Activated naive CD4-positive, alpha-beta T cell treated with anti-CD3 and anti-CD28 coated beads, Interleukin-2, amount 50 U/mL, for 72 hours (primary cell): ENCODE data around the gene CUL1. TPM values are rescaled to one million over a fixed set of nuclear protein-coding genes. Genes with fewer than 3 reads are reported as not detected.

ENCODE experiments used
- ATAC-seq, 2 donors: fragments of 150-1000 bp; cut with Tn5 transposase; 2 replicates each; pipeline ENCODE4 v1.10.0; 2021; ENCODE audit warnings: mild to moderate bottlenecking in 2 of 2, moderate library complexity in 2 of 2
- DNase-seq, 2 donors: peaks; one replicate each; pipeline ENCODE4 v3.0.0; 2021 to 2022; ENCODE audit warnings: low spot score in 2 of 2
- H3K27ac Mint-ChIP-seq, 2 donors: one replicate each; pipeline ENCODE4 v1.8.0; 2022; ENCODE audit warnings: mild to moderate bottlenecking in 2 of 2, mixed read lengths in 2 of 2
- H3K36me3 Mint-ChIP-seq, 2 donors: one replicate each; pipeline ENCODE4 v1.8.0; 2022; ENCODE audit warnings: mixed read lengths in 2 of 2
- H3K9me3 Mint-ChIP-seq, 2 donors: one replicate each; pipeline ENCODE4 v1.8.0; 2022; ENCODE audit warnings: mixed read lengths in 2 of 2
- total RNA-seq, 2 donors: library from RNA; stranded (reverse); gene quantifications; one replicate each; pipeline ENCODE4 v1.2.3, GENCODE V29; 2022

Gene CUL1
- total RNA-seq, 2 donors from 2014 or later: 52.1 to 80.0 TPM

DNA sequence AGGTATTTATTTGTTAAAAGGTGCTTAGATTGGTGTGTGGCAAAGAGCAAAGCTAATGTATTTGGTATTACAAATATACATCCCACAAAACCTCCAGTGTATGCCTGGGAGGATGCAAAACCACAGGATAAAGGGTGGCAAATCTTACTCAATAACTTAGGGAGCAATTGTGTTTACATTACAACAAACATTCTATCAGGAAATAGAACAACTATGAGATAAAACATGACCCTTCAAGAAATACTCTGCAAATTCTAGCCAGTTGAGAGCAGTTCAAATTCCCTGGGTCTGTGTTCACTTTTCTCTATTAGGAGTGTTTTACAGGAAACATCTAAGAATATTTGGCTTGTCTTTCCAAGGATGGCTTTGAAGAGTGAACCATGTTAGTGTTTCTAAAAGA is 64.9 kb downstream of the CUL1 start:
- no peaks in the 10 kb centered on the region for H3K9me3 Mint-ChIP-seq
- peak overlapping the region in 1 of 2 donors; percentile 22 for H3K27ac Mint-ChIP-seq
- no peak for DNase-seq
- no peak for ATAC-seq
- no peaks in the 10 kb centered on the region for H3K36me3 Mint-ChIP-seq

DNA sequence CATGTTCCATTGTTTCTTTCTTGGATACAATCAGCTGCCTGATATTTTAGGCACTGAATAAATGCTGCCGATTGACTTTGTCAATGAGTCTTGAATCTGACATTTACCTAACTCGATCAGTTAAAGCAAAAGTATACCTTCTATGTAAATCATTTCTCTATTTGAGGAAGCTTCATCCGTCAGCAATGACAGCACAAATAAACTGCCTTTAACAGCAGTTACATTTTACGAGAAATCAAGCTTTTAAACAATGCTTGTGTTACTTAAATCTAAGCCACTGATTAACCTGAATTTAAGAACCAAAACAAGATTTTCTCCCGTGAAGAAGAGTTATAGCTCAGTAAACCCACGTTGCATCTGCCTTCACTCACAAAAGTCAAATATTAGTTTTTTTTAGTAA is 71.3 kb downstream of the CUL1 start:
- no peaks in the 10 kb centered on the region for H3K9me3 Mint-ChIP-seq
- no peak for ATAC-seq
- no peak for DNase-seq
- H3K27ac Mint-ChIP-seq: no peak overlapping the region
- H3K36me3 Mint-ChIP-seq: peaks cover 6 to 17% of the 10 kb centered on the region in 2 donors

DNA sequence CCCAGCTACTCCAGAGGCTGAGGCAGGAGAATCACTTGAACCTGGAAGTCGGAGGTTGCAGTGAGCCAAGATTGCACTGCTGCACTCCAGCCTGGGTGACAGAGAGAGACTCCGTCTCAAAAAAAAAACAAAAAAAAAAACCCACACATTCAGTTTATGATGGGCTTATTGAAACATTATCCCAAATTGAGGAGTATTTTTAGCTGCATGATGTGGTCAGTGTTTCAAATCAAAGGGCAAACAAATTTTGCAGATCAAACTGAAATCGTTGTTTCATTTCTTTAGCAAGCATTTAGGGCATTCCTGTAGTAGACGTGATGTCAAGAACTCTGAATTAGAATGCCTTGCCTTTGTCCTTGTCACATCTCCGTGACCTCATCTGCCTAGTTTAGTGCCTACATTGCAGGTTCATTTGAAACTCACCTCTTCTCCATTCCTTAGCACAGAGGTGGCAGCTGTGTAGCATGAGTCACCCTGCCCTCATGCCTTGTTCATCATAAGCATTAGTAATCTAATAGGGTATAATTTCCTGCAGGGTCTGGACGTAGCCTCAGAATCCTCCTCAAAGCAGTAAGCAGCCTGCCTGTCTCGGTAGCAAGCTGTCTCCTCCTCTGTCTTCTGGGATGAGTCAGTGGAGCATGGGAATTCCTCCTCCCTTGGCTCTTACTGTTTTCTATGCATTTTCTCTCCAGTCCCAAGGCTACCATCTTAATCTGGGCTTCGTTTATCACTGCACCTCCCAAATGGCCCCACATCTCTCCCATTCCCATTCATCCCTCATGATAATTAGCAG is 73.8 kb downstream of the CUL1 start:
- ATAC-seq (peak; percentile 83 to 88), DNase-seq (peak in 1 of 2 donors; percentile 27)
- Mint-ChIP-seq H3K27ac (peak overlapping the region; percentile 65 to 81), H3K9me3 (no peaks in the 10 kb centered on the region), H3K36me3 (peaks cover 15 to 19% of the 10 kb centered on the region in 2 donors)

DNA sequence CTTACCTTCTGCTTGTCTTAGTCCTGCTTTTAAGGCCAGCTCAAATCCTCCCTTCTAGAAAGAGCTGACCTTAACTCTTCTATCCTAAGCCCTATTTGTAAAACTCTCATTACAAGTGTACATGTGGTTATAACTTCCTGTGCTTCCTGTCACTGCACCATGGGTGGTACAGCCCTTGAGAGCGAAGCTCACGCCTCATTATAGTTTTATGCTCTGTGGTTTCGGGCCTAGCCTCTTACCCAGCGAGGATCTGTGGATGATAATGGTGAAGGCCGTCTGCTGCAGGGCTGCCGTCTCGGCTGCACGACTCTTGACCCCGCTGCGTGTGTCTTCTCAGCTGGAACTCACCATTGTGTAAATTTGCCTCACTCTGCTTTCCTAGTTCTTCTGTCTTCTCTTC is 74.6 kb downstream of the CUL1 start:
- DNase-seq (peak in 1 of 2 donors; percentile 17), ATAC-seq (peak; percentile 71 to 81)
- Mint-ChIP-seq H3K27ac (peak overlapping the region; percentile 65 to 81), H3K36me3 (peaks cover 15 to 19% of the 10 kb centered on the region in 2 donors), H3K9me3 (no peaks in the 10 kb centered on the region)

DNA sequence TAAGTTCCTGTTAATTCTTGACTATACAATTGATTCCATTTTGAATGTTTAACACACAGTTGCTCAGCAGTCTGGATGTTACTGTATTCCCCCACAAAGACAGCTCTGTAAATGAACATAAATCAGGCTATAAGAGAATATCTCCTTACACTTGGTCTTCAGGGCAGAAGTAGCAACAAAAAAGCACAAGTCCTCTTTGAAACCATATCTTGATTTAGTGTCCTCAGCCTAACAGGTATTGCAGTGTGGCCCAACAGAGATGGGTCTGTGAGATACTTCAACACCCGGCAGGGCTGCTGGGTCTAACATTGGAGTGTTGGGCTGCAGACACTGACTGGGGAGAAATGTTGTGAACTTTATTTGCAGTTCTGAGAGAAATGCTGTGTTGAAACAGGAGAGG is 75.8 kb downstream of the CUL1 start:
- peaks cover 15 to 19% of the 10 kb centered on the region in 2 donors for H3K36me3 Mint-ChIP-seq

DNA sequence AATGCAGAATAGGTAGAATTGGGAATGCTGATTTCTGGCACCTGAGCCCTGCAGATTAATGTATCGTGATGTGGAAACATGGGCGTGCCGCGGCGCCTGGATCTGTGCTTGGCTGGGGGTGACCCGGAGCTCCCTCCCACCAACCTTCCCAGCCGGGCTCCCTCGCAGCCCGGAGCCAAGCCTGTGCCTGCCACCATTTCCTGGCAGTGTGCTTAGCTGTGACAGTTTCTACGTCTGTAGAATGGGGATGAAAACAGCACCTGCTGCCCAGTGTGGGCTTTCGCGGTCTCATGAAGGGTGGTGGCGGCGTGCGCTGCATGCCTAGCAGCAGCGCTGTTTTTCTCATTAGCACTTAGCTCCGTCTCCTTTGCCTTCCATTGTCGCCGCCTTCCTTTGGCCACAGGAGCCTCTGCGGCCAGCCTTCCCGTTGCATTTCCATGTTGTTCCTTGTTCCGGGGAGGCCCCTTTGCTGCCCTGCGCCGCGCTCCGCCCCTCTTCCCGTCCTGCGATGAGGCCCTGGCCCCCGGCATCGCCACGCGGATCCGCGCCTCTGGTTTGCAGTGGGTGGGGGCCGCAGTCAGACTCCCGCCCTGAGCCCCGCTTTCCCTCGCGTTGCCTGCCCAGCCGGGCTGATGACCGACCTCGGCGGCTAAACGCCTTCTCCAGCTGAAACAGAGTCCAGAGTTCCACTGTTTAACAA is 84.2 kb downstream of the CUL1 start:
- peaks cover 5 to 12% of the 10 kb centered on the region in 2 donors for H3K36me3 Mint-ChIP-seq

More for the DNA sequence above, 75.8 kb downstream of the CUL1 start:
- ATAC-seq: no peak
- no peak for DNase-seq
- Mint-ChIP-seq H3K9me3 (no peaks in the 10 kb centered on the region), H3K27ac (no peak overlapping the region)

DNA sequence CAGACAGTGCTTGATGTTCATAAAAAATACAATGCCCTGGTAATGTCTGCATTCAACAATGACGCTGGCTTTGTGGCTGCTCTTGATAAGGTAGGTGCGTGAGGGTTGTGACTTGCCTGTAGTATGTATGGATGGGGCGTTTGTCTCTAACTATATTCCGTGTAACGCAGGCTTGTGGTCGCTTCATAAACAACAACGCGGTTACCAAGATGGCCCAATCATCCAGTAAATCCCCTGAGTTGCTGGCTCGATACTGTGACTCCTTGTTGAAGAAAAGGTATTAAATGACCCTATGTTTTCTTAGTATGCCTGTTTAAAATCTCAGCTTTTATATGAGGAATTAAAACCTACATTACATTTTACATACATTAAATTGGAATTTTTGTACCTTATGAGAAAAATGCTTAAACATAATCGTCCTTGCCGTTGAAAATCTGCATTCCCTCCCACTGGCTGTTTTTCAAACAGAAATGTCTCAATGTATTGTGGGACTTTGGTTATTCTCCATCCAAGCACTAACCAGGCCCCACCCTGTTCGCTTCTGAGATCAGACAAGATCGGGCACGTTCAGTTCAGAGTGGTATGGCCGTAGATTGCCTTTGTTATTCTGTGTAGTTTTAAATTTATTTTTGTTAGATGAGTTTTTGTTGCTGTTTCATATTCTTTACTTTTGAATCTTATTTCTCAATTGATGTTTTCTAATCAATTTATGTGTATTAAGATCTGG is 85.3 kb downstream of the CUL1 start:
- no peak for DNase-seq
- peaks cover 5 to 19% of the 10 kb centered on the region in 2 donors for H3K36me3 Mint-ChIP-seq
- no peak for ATAC-seq
- no peak overlapping the region for H3K27ac Mint-ChIP-seq
- H3K9me3 Mint-ChIP-seq: no peaks in the 10 kb centered on the region

More for the DNA sequence above, 84.2 kb downstream of the CUL1 start:
- no peak overlapping the region for H3K27ac Mint-ChIP-seq
- DNase-seq: no peak
- H3K9me3 Mint-ChIP-seq: no peaks in the 10 kb centered on the region
- no peak for ATAC-seq

DNA sequence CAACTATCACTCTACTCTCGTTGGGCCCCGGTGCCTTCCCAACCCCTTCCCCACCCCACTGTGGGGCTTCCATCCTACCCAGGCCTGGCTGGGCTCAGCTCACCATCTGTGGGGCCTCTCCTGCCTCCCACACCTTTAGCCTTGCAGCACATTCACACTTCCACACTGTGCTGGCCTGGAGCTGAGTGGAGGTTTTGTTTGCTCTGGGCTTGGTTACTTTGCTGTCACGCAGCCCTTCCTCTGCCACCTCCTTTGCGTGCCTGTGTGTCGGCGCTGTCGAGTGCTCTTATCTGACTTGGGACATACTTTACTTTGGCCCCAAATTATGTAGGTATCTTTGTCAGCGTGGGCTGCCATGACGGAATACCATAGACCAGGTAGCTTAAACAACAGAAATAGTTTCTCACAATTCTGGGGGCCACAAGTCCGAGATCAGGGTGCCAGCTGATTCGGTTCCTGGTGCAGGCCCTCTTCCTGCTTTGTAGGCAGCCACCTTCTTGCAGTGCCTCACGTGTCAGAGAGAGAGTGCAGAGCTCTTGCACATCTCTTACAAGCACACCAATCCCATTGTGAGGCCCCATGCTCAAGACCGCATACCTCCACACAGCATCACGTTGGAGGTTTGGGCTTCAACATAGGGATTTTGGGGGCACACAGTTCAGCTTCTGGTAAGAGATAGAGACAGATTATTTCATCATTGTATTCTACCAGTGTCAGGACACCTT is 89.0 kb downstream of the CUL1 start:
- no peak for DNase-seq
- H3K27ac Mint-ChIP-seq: peak overlapping the region in 1 of 2 donors; percentile 14
- H3K9me3 Mint-ChIP-seq: no peaks in the 10 kb centered on the region
- peak in 1 of 2 donors; percentile 35 for ATAC-seq
- peaks cover 10 to 34% of the 10 kb centered on the region in 2 donors for H3K36me3 Mint-ChIP-seq

DNA sequence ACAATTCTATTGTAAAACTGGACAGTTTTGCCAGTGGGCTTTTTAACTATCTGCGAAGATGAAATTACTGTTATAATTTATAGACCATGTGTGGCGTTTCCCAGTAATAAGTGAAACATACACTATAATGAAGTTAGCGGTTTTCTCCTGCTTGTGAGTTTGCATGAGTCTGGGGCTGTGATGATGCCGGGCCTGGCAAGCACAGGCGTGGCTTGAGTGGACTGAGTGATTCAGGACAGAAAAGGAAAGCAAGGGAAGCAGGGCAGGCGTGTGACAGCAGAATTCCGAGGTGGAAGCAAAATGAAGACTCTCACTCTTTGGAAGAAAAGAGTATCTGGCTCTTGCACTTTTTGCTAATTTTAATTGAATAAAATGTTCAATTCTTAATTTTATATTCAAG is 90.5 kb downstream of the CUL1 start:
- H3K36me3 Mint-ChIP-seq: peaks cover 12 to 41% of the 10 kb centered on the region in 2 donors
- DNase-seq (no peak), ATAC-seq (no peak)
- peak overlapping the region; percentile 35 to 85 for H3K27ac Mint-ChIP-seq
- H3K9me3 Mint-ChIP-seq: no peaks in the 10 kb centered on the region

DNA sequence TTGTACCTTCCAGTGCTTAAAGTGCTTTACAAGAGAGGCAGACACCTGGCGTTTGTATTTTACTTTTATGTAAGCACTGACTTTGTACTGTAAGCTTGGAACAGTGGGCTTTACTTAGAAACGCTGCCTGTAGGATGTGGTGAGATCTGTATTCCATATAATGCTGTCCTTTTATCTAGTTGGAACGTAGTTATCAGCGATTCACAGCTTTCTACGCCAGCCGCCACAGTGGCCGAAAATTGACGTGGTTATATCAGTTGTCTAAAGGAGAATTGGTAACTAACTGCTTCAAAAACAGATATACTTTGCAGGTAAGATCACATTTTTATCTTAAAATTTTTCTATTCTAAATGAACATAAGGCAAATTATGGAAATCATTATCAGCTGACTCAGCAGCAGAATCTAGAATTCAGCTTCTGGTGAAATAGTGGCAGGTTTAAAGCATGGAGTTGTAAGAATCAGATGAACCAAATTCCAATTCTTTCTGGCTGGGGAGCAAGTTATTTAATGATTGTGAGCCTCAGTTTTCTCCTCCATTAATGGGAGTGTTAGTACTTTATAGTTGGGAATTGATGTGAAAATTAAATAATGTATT is 91.5 kb downstream of the CUL1 start:
- no peak for DNase-seq
- peaks cover 12 to 50% of the 10 kb centered on the region in 2 donors for H3K36me3 Mint-ChIP-seq
- H3K27ac Mint-ChIP-seq: peak overlapping the region in 1 of 2 donors; percentile 22
- no peaks in the 10 kb centered on the region for H3K9me3 Mint-ChIP-seq
- ATAC-seq: no peak

DNA sequence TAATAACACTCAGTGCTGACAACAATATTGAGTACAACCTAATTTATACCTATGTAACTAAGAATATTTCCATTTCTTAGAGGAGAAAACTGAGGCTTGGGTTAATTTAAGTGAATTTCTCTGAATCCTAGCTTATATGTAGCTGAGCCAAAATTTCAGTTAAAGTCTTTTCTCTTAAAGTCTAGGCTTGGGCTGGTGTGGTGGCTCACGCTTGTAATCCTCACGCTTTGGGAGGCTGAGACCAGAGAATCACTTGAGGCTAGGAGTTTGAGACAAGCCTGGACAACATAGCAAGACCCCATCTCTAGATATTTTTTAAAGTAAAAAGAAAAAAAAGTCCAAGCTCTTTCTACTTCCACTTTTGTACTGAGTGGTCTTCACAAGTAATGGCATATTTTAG is 92.1 kb downstream of the CUL1 start:
- Mint-ChIP-seq H3K9me3 (no peaks in the 10 kb centered on the region), H3K36me3 (peaks cover 12 to 50% of the 10 kb centered on the region in 2 donors), H3K27ac (no peak overlapping the region)
- DNase-seq (no peak), ATAC-seq (no peak)

DNA sequence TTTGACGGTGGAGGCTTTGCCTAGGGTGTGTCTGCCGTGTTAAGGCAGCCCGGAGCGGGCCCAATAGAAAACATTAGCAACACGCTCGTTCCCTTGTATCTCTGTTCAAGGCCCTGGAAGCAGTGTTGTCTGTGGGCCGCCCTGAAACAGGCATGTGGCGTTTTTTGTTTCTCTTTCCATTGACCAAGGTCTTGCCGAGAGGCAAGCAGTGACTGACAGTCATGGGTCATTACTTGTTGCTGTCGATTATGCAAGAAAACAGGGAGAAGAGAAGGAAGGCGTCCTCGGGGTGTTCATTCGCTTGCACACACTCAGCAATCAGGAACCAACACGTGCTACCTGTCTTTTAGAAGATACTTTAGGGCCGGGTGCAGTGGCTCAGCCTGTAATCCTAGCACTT is 92.8 kb downstream of the CUL1 start:
- ATAC-seq: no peak
- peaks cover 12 to 50% of the 10 kb centered on the region in 2 donors for H3K36me3 Mint-ChIP-seq
- no peak for DNase-seq
- H3K9me3 Mint-ChIP-seq: no peaks in the 10 kb centered on the region
- H3K27ac Mint-ChIP-seq: peak overlapping the region in 1 of 2 donors; percentile 75

DNA sequence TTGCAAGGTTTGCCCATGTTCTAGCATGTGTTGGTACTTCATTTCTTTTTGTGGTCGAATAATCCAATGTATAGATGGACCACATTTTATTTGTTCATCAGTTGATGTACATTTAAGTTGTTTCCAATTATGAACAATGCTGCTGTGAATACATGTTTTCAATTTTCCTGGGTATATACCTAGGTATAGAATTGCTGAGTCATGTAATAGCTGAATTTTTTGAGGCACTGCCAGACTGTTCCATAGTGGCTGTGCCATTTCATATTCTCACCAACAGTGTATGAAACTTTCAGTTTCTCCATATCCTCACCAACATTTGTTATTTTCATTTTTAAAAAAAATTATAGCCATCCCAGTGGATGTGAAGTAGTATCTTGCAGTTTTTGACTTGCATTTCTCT is 94.9 kb downstream of the CUL1 start:
- no peak for DNase-seq
- Mint-ChIP-seq H3K36me3 (peaks cover 12 to 46% of the 10 kb centered on the region in 2 donors), H3K9me3 (no peaks in the 10 kb centered on the region), H3K27ac (peak overlapping the region in 1 of 2 donors; percentile 64)
- ATAC-seq: peak in 1 of 2 donors; percentile 26

DNA sequence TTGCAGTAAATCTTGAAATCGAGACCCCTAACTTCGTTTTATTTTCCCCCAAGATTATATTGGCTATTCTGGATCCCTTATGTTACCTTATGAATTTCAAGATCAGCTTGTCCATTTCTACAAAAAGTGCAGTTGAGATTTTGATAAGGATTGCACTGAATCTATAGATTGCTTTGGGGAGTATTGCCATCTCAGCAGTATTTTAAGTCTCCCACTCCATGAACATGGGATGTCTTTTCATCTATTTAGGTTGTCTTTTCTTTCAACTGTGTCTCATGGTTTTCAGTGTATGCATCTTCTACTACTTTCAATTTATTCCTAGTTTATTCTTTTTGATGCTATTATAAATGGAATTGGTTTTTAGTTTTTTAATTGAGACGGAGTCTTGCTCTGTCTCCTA is 95.8 kb downstream of the CUL1 start:
- DNase-seq (no peak), ATAC-seq (no peak)
- Mint-ChIP-seq H3K27ac (peak overlapping the region in 1 of 2 donors; percentile 79), H3K9me3 (no peaks in the 10 kb centered on the region), H3K36me3 (peaks cover 18 to 52% of the 10 kb centered on the region in 2 donors)

DNA sequence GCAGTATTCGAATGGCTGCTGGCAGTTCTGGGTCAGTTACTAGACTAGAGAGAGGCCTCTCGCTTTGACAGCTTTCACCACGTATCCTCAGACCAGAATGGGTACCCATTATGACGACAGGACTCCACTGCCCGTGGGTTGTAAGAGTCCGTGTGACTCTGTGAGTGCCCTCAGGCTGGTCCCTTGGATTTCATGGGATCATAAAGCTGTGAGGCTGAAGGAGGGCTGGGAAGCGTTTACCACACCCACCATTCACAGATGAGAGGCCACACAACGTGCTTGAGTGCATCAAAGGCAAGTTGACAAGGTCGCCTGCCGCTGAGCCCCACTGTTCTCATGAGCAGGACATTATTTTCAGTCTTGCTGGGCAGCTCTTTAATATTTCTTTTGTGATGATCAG is 98.1 kb downstream of the CUL1 start:
- Mint-ChIP-seq H3K36me3 (peaks cover 18 to 61% of the 10 kb centered on the region in 2 donors), H3K27ac (peak overlapping the region; percentile 28 to 70), H3K9me3 (no peaks in the 10 kb centered on the region)
- no peak for DNase-seq
- ATAC-seq: no peak
